Parathyroid adenoma (tissue), 2 donors: ENCODE measurements around the gene GALNT17.
"Not testable (repeated sequence)": the region's sequence is repeated elsewhere in the genome, so short reads cannot be mapped to it uniquely, and the experiment has no call there.

Experiments
- H2AFZ ChIP-seq: fragments of 300-600 bp; sonication (generic); one replicate; pipeline ENCODE4 v1.7.0; 2017; ENCODE audit warnings: antibody characterized with exemption, mild to moderate bottlenecking
- H3K27ac ChIP-seq: fragments of 300-600 bp; sonication (generic); one replicate; pipeline ENCODE4 v1.7.0; 2017
- H3K27me3 ChIP-seq: fragments of 300-600 bp; sonication (generic); one replicate; pipeline ENCODE4 v1.7.0; 2017; ENCODE audit warnings: low read length; ENCODE audit not compliant: control insufficient read depth, insufficient read depth
- H3K36me3 ChIP-seq: fragments of 300-600 bp; sonication (generic); one replicate; pipeline ENCODE4 v1.7.0; 2017; ENCODE audit warnings: low read length; ENCODE audit not compliant: control insufficient read depth, insufficient read depth
- H3K4me1 ChIP-seq: fragments of 300-600 bp; sonication (generic); one replicate; pipeline ENCODE4 v1.7.0; 2017; ENCODE audit warnings: control low read depth
- H3K4me2 ChIP-seq: fragments of 300-600 bp; sonication (generic); one replicate; pipeline ENCODE4 v1.7.0; 2017; ENCODE audit warnings: low read length
- H3K4me3 ChIP-seq: fragments of 300-600 bp; sonication (generic); one replicate; pipeline ENCODE4 v1.7.0; 2017; ENCODE audit warnings: low read depth, low read length
- H3K79me2 ChIP-seq: fragments of 300-600 bp; sonication (generic); one replicate; pipeline ENCODE4 v1.7.0; 2017; ENCODE audit warnings: control low read depth
- H3K9ac ChIP-seq: fragments of 300-600 bp; sonication (generic); one replicate; pipeline ENCODE4 v1.7.0; 2017; ENCODE audit warnings: mild to moderate bottlenecking
- H3K9me3 ChIP-seq: fragments of 300-600 bp; sonication (generic); one replicate; pipeline ENCODE4 v1.7.0; 2017; ENCODE audit warnings: low read length; ENCODE audit not compliant: control insufficient read depth
- CTCF ChIP-seq: fragments of 300-600 bp; sonication (generic); IDR thresholded peaks from one replicate; pipeline ENCODE4 v1.7.0; 2017; ENCODE audit warnings: antibody characterized with exemption, mild to moderate bottlenecking
- donor health status: primary hyperparathyroidism.

GALNT17 gene

GRCh38 chr7:71193099-71193810 is 61.3 kb downstream of the GALNT17 start:
- no peaks in the 10 kb centered on the region for H3K79me2 ChIP-seq
- H3K4me1 ChIP-seq = no peaks in the 10 kb centered on the region
- H3K4me2 ChIP-seq = no peak overlapping the region
- H3K4me3 ChIP-seq = no peak overlapping the region
- H2AFZ ChIP-seq = no peak overlapping the region
- H3K36me3 ChIP-seq = no peaks in the 10 kb centered on the region
- H3K27ac ChIP-seq = no peak overlapping the region
- H3K9me3 ChIP-seq = no peaks in the 10 kb centered on the region
- no peak for TF ChIP-seq CTCF
- H3K9ac ChIP-seq = no peak overlapping the region
- no peaks in the 10 kb centered on the region for H3K27me3 ChIP-seq

- Histone ChIP-seq H3K27ac (no peak overlapping the region), H3K9ac (no peak overlapping the region), H2AFZ (no peak overlapping the region), H3K36me3 (no peaks in the 10 kb centered on the region), H3K4me1 (no peaks in the 10 kb centered on the region), H3K4me3 (no peak overlapping the region), H3K79me2 (no peaks in the 10 kb centered on the region), H3K27me3 (no peaks in the 10 kb centered on the region), H3K9me3 (no peaks in the 10 kb centered on the region), H3K4me2 (no peak overlapping the region)
- TF ChIP-seq CTCF = no peak
These were observed 66.4 kb downstream of the GALNT17 start for GRCh38 chr7:71198391-71198790.

GRCh38 chr7:71198887-71199286 is 66.9 kb downstream of the GALNT17 start:
- no peaks in the 10 kb centered on the region for H3K36me3 ChIP-seq
- H3K4me3 ChIP-seq = no peak overlapping the region
- no peak overlapping the region for H3K27ac ChIP-seq
- H3K9me3 ChIP-seq = no peaks in the 10 kb centered on the region
- TF ChIP-seq CTCF = no peak
- H2AFZ ChIP-seq = no peak overlapping the region
- no peaks in the 10 kb centered on the region for H3K27me3 ChIP-seq
- H3K4me2 ChIP-seq = no peak overlapping the region
- H3K9ac ChIP-seq = no peak overlapping the region
- H3K79me2 ChIP-seq = no peaks in the 10 kb centered on the region
- H3K4me1 ChIP-seq = no peaks in the 10 kb centered on the region

GRCh38 chr7:71206184-71206583 is 74.2 kb downstream of the GALNT17 start:
- H3K9ac ChIP-seq = no peak overlapping the region
- no peak overlapping the region for H3K27ac ChIP-seq
- no peaks in the 10 kb centered on the region for H3K79me2 ChIP-seq
- no peaks in the 10 kb centered on the region for H3K27me3 ChIP-seq
- H3K4me3 ChIP-seq = no peak overlapping the region
- H2AFZ ChIP-seq = no peak overlapping the region
- no peak for TF ChIP-seq CTCF
- H3K4me2 ChIP-seq = no peak overlapping the region
- H3K36me3 ChIP-seq = no peaks in the 10 kb centered on the region
- H3K9me3 ChIP-seq = no peaks in the 10 kb centered on the region
- no peaks in the 10 kb centered on the region for H3K4me1 ChIP-seq

DNA sequence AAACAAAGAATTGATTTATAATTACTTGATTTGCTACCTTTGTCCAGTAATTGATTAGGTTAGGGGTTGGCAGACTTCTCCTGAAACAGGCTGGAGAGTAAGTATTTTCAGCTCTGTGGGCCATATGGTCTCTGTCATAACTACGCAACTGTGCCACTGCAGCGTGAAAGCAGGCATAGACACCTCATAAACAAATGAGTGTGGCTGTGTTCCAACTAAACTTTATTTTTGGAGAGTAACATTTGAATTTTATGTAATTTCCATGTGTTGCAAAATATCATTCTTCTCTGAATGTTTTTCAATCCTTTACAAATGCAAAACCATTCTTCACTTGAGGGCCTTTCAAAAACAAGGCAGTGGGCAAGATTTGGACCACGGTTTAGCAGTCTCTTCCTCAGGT is 76.9 kb downstream of the GALNT17 start:
- no peak for TF ChIP-seq CTCF
- Histone ChIP-seq H3K36me3 (no peaks in the 10 kb centered on the region), H3K79me2 (no peaks in the 10 kb centered on the region), H3K4me1 (no peaks in the 10 kb centered on the region), H2AFZ (no peak overlapping the region), H3K4me2 (no peak overlapping the region), H3K9ac (no peak overlapping the region), H3K27ac (no peak overlapping the region), H3K27me3 (no peaks in the 10 kb centered on the region), H3K4me3 (no peak overlapping the region), H3K9me3 (no peaks in the 10 kb centered on the region)

DNA sequence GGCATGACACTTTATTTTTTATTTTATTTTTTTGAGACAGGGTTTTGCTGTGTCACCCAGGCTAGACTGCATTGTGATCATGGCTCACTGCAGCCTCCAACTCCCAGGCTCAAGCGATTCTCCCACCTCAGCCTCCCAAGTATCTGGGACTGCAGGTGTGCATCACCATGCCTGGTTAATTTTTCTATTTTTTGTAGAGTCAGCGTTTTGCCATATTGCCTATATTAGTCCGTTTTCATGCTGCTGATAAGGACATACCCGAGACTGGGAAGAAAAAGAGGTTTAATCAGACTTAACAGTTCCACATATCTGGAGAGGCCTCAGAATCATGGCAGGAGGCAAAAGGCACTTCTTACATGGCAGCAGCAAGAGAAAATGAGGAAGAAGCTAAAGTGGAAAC is 77.5 kb downstream of the GALNT17 start:
- not testable (repeated sequence) for H3K9ac ChIP-seq, H3K4me1 ChIP-seq, H3K27ac ChIP-seq, H2AFZ ChIP-seq, H3K9me3 ChIP-seq, H3K27me3 ChIP-seq, H3K36me3 ChIP-seq, H3K4me2 ChIP-seq, H3K4me3 ChIP-seq, H3K79me2 ChIP-seq
